IMR-90 (cell line): ENCODE measurements around the gene SLC35B2. TPM values are rescaled to one million over a fixed set of nuclear protein-coding genes. Genes with fewer than 3 reads are reported as not detected.

Experiments used
- ATAC-seq: fragments of 200-7000 bp; cut with Tn5 transposase; 2 replicates; pipeline ENCODE4 v1.9.1; 2020; ENCODE audit warnings: low read depth, mild to moderate bottlenecking, moderate library complexity
- BruUV-seq: library from RNA; stranded (reverse); fragments of 400-500 nt; replicated peaks from 2 replicates; lab custom pipeline; 2021; lab: Mats Ljungman, UMichigan
- CTCF ChIA-PET: fragments of 300-600 bp; formaldehyde crosslinking; extraction: SDS; loops from one replicate; lab custom pipeline; 2021; ENCODE audit warnings: antibody characterized with exemption; lab: Yijun Ruan, JAX
- POLR2A ChIA-PET: fragments of 300-600 bp; sonication (Branson Sonifier 250); formaldehyde crosslinking; loops from one replicate; lab custom pipeline; 2022; ENCODE audit warnings: antibody characterized with exemption; ENCODE audit not compliant: unreplicated experiment; lab: Charles Lee
- DNase-seq: peaks from one replicate; pipeline ENCODE4 v3.0.0; 2013
- H2AFZ ChIP-seq: replicated peaks from 2 replicates; pipeline ENCODE3; 2013; ENCODE audit warnings: low read length, mild to moderate bottlenecking; ENCODE audit not compliant: poor library complexity
- H2AK5ac ChIP-seq: 2 replicates; pipeline ENCODE4 v1.6.1; 2013; ENCODE audit warnings: low read depth, low read length, inconsistent platforms
- H2AK9ac ChIP-seq: replicated peaks from 2 replicates; pipeline ENCODE3; 2013; ENCODE audit warnings: mild to moderate bottlenecking, low read depth, low read length, moderate library complexity; ENCODE audit not compliant: poor library complexity
- H2BK120ac ChIP-seq: 2 replicates; pipeline ENCODE4 v1.6.1; 2013; ENCODE audit warnings: low read depth, low read length, inconsistent platforms
- H2BK15ac ChIP-seq: 3 replicates; pipeline ENCODE4 v1.6.1; 2013; ENCODE audit warnings: low read depth, low read length, inconsistent platforms
- H2BK20ac ChIP-seq: 2 replicates; pipeline ENCODE4 v1.6.1; 2013; ENCODE audit warnings: low read depth, mild to moderate bottlenecking, inconsistent platforms, low read length, moderate library complexity
- H2BK5ac ChIP-seq: 2 replicates; pipeline ENCODE4 v1.6.1; 2013; ENCODE audit warnings: mild to moderate bottlenecking, low read depth, low read length, inconsistent platforms; ENCODE audit not compliant: poor library complexity, severe bottlenecking
- H3K14ac ChIP-seq: replicated peaks from 2 replicates; pipeline ENCODE4 v1.6.1; 2013; ENCODE audit warnings: low read depth, low read length, inconsistent platforms
- H3K18ac ChIP-seq: 2 replicates; pipeline ENCODE4 v1.6.1; 2013; ENCODE audit warnings: low read depth, low read length, control low read depth
- H3K23ac ChIP-seq: 2 replicates; pipeline ENCODE4 v1.6.1; 2013; ENCODE audit warnings: low read depth, low read length, inconsistent platforms
- H3K27ac ChIP-seq: 2 replicates; pipeline ENCODE4 v1.5.1; 2013; ENCODE audit warnings: mild to moderate bottlenecking, control low read depth, low read length; ENCODE audit not compliant: insufficient read depth
- H3K27me3 ChIP-seq: 2 replicates; pipeline ENCODE4 v1.6.1; 2013; ENCODE audit warnings: low read length; ENCODE audit not compliant: control insufficient read depth, insufficient read depth
- H3K36me3 ChIP-seq: 2 replicates; pipeline ENCODE4 v1.6.1; 2013; ENCODE audit warnings: low read length, mixed read lengths; ENCODE audit not compliant: control insufficient read depth, insufficient read depth
- H3K4ac ChIP-seq: 2 replicates; pipeline ENCODE4 v1.6.1; 2013; ENCODE audit warnings: low read depth, low read length, inconsistent platforms
- H3K4me1 ChIP-seq: 2 replicates; pipeline ENCODE4 v1.6.1; 2013; ENCODE audit warnings: low read length, mixed read lengths; ENCODE audit not compliant: control insufficient read depth, insufficient read depth
- H3K4me2 ChIP-seq: 2 replicates; pipeline ENCODE4 v1.6.1; 2013; ENCODE audit warnings: low read depth, mild to moderate bottlenecking, control low read depth, low read length, moderate library complexity
- H3K4me3 ChIP-seq: 2 replicates; pipeline ENCODE4 v1.5.1; 2013; ENCODE audit warnings: low read depth, mild to moderate bottlenecking, control low read depth, low read length, moderate library complexity; ENCODE audit not compliant: insufficient read depth
- H3K56ac ChIP-seq: 2 replicates; pipeline ENCODE4 v1.6.1; 2013; ENCODE audit warnings: low read length, inconsistent platforms; ENCODE audit not compliant: insufficient read depth; ENCODE audit errors: extremely low read depth
- H3K79me1 ChIP-seq, 2 experiments: 2 replicates each; pipeline ENCODE4 v1.6.1; 2013; ENCODE audit warnings: low read length in 2 of 2, inconsistent platforms in 1 of 2, low read depth in 1 of 2
- H3K9ac ChIP-seq: 2 replicates; pipeline ENCODE4 v1.6.1; 2013; ENCODE audit warnings: low read depth, low read length, control low read depth
- H3K9me1 ChIP-seq: 2 replicates; pipeline ENCODE4 v1.6.1; 2013; ENCODE audit warnings: low read length, inconsistent platforms; ENCODE audit not compliant: insufficient read depth
- H3K9me3 ChIP-seq: 2 replicates; pipeline ENCODE4 v1.6.1; 2013; ENCODE audit warnings: low read length; ENCODE audit not compliant: control insufficient read depth, insufficient read depth
- H4K20me1 ChIP-seq: 2 replicates; pipeline ENCODE4 v1.6.1; 2013; ENCODE audit warnings: low read length, inconsistent platforms; ENCODE audit not compliant: insufficient read depth
- H4K5ac ChIP-seq: 2 replicates; pipeline ENCODE4 v1.6.1; 2013; ENCODE audit warnings: mild to moderate bottlenecking, low read depth, low read length, control low read depth
- H4K8ac ChIP-seq, 2 experiments: 2 replicates each; pipeline ENCODE4 v1.6.1; 2013; ENCODE audit warnings: low read depth in 2 of 2, low read length in 2 of 2, control low read depth in 1 of 2, inconsistent platforms in 1 of 2
- H4K91ac ChIP-seq: 2 replicates; pipeline ENCODE4 v1.6.1; 2013; ENCODE audit warnings: low read depth, low read length, inconsistent platforms; ENCODE audit not compliant: insufficient read depth
- POLR2A ChIP-seq: IDR thresholded peaks from 2 replicates; pipeline ENCODE4 v1.6.1; 2012; ENCODE audit warnings: mild to moderate bottlenecking, low read depth, low read length
- RCOR1 ChIP-seq: IDR thresholded peaks from 2 replicates; pipeline ENCODE4 v1.6.1; 2012; ENCODE audit warnings: mild to moderate bottlenecking, low read length, improper control_type of control experiment; ENCODE audit not compliant: insufficient replicate concordance
- WGBS, 2 experiments: methylation state at CpG; one replicate each; pipeline versions ENCODE4 v1.1.5 to v1.1.7; 2013; ENCODE audit warnings: missing lambda C conversion rate in 2 of 2; ENCODE audit not compliant: insufficient read length in 1 of 2; ENCODE audit errors: extremely low coverage in 2 of 2; 5-methylcytosine and 5-hydroxymethylcytosine counted together
- dilution Hi-C: fragments of 300-500 bp; cut with HindIII; formaldehyde crosslinking; loops from one replicate; pipeline ENCODE4 v1.14.3; 2018; ENCODE audit warnings: low sequenced_read_pairs; ENCODE audit not compliant: unreplicated experiment
- in situ Hi-C: fragments of 300-500 bp; cut with MboI; formaldehyde crosslinking; loops from 3 replicates; pipeline ENCODE4 v1.14.3; 2019; ENCODE audit warnings: low sequenced_read_pairs, inconsistent platforms, mixed read lengths
- intact Hi-C: fragments of 100-400 bp; cut with micrococcal nuclease; formaldehyde crosslinking; loops from 2 replicates; pipeline ENCODE4 v1.10.0; 2022
- polyA plus RNA-seq, 3 experiments: library from polyadenylated mRNA; depleted of rRNA; stranded (reverse); fragments of >200 nt; gene quantifications; 2 replicates each; pipeline ENCODE4 v1.2.3, GENCODE V29; 2012; ENCODE audit warnings: low replicate concordance in 1 of 3
- total RNA-seq: library from RNA; depleted of rRNA; stranded (reverse); fragments of >200 nt; gene quantifications from 2 replicates; pipeline ENCODE4 v1.2.3, GENCODE V29; 2012

Gene SLC35B2
- total and polyA plus RNA-seq, 2 of the 4 experiments (the other 2 are of a cell fraction), result 51.4 to 89.9 TPM

DNA sequence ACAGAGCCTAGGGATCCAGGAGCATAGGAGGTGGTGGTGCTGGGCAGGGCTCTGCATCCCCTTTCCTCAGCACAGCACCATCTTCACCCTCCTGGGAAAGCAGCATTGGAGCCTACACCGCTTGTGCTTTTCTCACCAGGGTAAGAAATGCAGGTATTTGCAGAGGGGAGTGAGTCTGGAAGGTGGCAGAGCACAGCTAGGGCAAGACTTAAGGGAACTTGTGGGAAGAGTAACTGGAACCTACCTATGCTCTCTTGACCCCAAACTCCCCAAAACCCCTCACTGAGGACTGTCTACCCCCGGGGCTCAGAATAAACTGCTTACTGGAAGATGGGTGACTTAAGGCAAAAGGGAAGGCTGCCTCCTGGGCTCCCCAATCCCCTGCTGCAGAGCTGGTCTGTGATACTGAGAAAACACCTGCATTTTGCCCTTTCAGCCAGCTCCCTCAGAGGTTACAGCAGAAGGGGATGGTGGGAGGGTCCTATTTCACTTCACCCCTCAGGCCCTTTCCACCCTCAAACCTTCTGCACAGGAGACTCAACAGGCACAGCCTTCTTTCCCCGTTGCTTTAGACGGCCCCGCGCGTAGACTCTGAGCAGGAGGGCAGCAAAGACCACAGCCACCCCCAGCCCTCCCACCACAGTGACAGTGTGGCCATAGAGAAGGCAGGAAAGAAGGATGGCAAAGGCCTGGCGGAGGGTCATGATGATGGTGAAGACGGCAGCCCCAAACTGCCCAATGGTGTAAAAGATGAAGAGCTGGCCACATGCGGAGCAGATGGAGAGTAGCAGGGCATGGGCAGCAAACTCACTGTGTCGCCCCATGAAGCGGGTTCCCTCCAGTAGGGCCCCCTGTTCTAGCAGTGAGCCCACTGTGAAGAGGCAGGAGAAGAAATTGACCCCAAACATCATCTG, 2.9 kb downstream of the SLC35B2 start:
- H3K4me3 ChIP-seq, result no peak overlapping the region
- ChIA-PET POLR2A (interaction anchor here (0.7 kb wide), 1 partner anchor 8 kb away, joined by 4 read pairs; the partner anchor contains the start of gene HSP90AB1), CTCF (interaction anchor here (0.9 to 1.2 kb wide), 2 partner anchors 20 to 82 kb away, joined by 3 to 4 read pairs; no protein-coding TSS in a partner anchor)
- H3K56ac ChIP-seq, result no peak overlapping the region
- H3K4ac ChIP-seq, result no peak overlapping the region
- no peak overlapping the region for H3K23ac ChIP-seq
- no peak overlapping the region; the same call in 1 of the 2 replicates for H4K5ac ChIP-seq
- H2AFZ ChIP-seq, result no peak overlapping the region
- H2AK9ac ChIP-seq, result peak overlapping the region; percentile 23
- no peak overlapping the region for H3K4me2 ChIP-seq
- peaks cover 72% of the 10 kb centered on the region for H4K20me1 ChIP-seq
- dilution Hi-C loops (no loop called here), intact Hi-C loops (no loop called here), in situ Hi-C loops (no loop called here)
- H2BK5ac ChIP-seq, result no peak overlapping the region
- WGBS, 2 experiments, result 83% methylated on average over 1 of the region's 12 CpGs; no CpG with 5 or more reads in 1 of the 2 experiments
- no peak overlapping the region for H2AK5ac ChIP-seq
- no peak overlapping the region for H3K18ac ChIP-seq
- peaks cover 9% of the 10 kb centered on the region; the same call in 1 of the 2 replicates for H3K9me1 ChIP-seq
- peaks cover 53% of the 10 kb centered on the region for H3K36me3 ChIP-seq
- H2BK120ac ChIP-seq, result no peak overlapping the region
- no peak overlapping the region for H3K27ac ChIP-seq
- peaks cover 21 to 75% of the 10 kb centered on the region in 2 experiments for H3K79me1 ChIP-seq
- no peaks in the 10 kb centered on the region for H3K9me3 ChIP-seq
- DNase-seq (no peak), ATAC-seq (no peak)
- H4K8ac ChIP-seq, result peak overlapping the region in 1 of 2 experiments; percentile 8; a peak in 1 of 4 replicates
- H2BK15ac ChIP-seq, result no peak overlapping the region
- no peaks in the 10 kb centered on the region for H3K27me3 ChIP-seq
- no peak overlapping the region for H3K9ac ChIP-seq
- no peak overlapping the region for H2BK20ac ChIP-seq
- BruUV-seq, result TSS peak; percentile 91
- H3K14ac ChIP-seq, result no peak overlapping the region
- peak; percentile 15; the same call in 1 of the 2 replicates for TF ChIP-seq POLR2A
- no peak for TF ChIP-seq RCOR1
- H4K91ac ChIP-seq, result no peak overlapping the region
- peaks cover 8% of the 10 kb centered on the region for H3K4me1 ChIP-seq
